HG02973 (cell line): Measurements from ENCODE around the gene NHERF1.

Source experiments
- ATAC-seq: cut with Tn5 transposase; IDR thresholded peaks from one replicate; pipeline ENCODE4 v1.9.1; 2021; ENCODE audit warnings: moderate library complexity; ENCODE audit not compliant: unreplicated experiment

The NHERF1 gene

GRCh38 chr17:74767111-74767516 lies 18.7 kb downstream of the NHERF1 start:
- no peak for ATAC-seq

GRCh38 chr17:74768069-74768762 lies 19.8 kb downstream of the NHERF1 start:
- no peak for ATAC-seq

GRCh38 chr17:74768763-74769114 lies 20.3 kb downstream of the NHERF1 start:
- ATAC-seq, result no peak

- no peak for ATAC-seq
Measured at GRCh38 chr17:74769266-74769855, 20.9 kb downstream of the NHERF1 start.

- ATAC-seq, result no peak
Measured at GRCh38 chr17:74769856-74770497, 21.5 kb downstream of the NHERF1 start.

- no peak for ATAC-seq
Measured at GRCh38 chr17:74770498-74771318, 22.3 kb downstream of the NHERF1 start.

GRCh38 chr17:74771319-74771914 lies 23.0 kb downstream of the NHERF1 start:
- ATAC-seq, result no peak

- ATAC-seq, result no peak
Measured at GRCh38 chr17:74772053-74772452, 23.6 kb downstream of the NHERF1 start.

- no peak for ATAC-seq
Measured at GRCh38 chr17:74773414-74773813, 25.0 kb downstream of the NHERF1 start.

- ATAC-seq, result no peak
Measured at GRCh38 chr17:74773871-74774286, 25.5 kb downstream of the NHERF1 start.

- no peak for ATAC-seq
Measured at GRCh38 chr17:74775409-74776043, 27.1 kb downstream of the NHERF1 start.

- peak; percentile 55 for ATAC-seq
Measured at GRCh38 chr17:74776044-74776962, 27.9 kb downstream of the NHERF1 start, which contains the start of gene NAT9. NAT9 (minus strand) TSS chr17:74776345; CDS start chr17:74775698, 647 bp downstream.

- no peak for ATAC-seq
Measured at GRCh38 chr17:74776990-74777389, 28.6 kb downstream of the NHERF1 start.

GRCh38 chr17:74777901-74778515 lies 29.6 kb downstream of the NHERF1 start:
- ATAC-seq, result no peak

- no peak for ATAC-seq
Measured at GRCh38 chr17:74778960-74779359, 30.5 kb downstream of the NHERF1 start.

GRCh38 chr17:74779501-74779900 lies 31.1 kb downstream of the NHERF1 start:
- ATAC-seq, result no peak

GRCh38 chr17:74779948-74780400 lies 31.5 kb downstream of the NHERF1 start:
- ATAC-seq, result no peak

- no peak for ATAC-seq
Measured at GRCh38 chr17:74780443-74781238, 32.2 kb downstream of the NHERF1 start.
